ENCODE results near the gene RNF32. TPM values are rescaled to one million over a fixed set of nuclear protein-coding genes. Genes with fewer than 3 reads are reported as not detected.

The RNF32 gene
- total and polyA plus RNA-seq, 2 of the 13 experiments (the other 11 are each of a cell fraction or from before 2014, with no cell fraction given): not detected

DNA sequence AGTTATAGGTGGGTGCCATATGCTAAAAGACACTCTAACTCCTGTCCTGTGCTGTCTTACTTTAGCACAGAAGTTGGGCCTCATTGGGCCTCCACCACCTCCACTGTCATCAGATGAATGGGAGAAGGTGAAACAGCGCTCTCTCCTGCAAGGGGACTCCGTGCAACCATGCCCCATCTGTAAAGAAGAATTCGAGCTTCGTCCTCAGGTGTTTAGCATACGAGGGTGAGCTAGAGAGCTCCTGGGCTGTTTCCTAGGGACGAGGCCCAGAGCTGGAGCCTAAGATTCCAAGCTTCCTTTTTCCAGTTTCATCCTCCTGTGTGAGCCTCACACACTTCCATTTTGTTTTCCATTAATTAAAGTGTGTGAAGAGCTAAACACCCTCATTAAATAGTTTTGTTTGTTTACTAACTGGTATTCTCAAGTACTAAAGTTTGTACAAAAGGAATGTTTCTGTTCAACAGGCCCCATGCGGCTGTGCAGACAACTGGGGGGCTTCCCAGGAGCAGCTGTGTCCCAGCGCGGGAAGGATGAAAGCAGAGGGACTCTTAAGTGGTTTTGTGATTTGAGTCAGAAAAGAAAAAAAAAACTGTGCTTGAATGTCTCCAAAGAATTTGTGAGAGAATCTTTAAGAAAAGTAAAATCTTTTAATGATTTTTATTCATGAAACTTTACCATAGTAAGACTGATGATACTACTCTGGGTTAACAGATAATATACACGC is 14.1 kb downstream of the RNF32 start:
- CTCF ChIA-PET (ENCODE audit: low intra/inter-chr PET ratio, low total read pairs): no interaction called here
- H3K27me3 ChIP-seq (ENCODE audit: control insufficient read depth in 1 of 2, insufficient read depth in 2 of 2, low read length in 2 of 2): no peaks in the 10 kb centered on the region
- H4K20me1 ChIP-seq (ENCODE audit: insufficient read depth, low read length): no peaks in the 10 kb centered on the region
- TF ChIP-seq ZNF530 (CRISPR knock-in tag; IDR thresholded peaks at IDR 0.05; ENCODE audit: low read depth) (no peak), RBM22 (optimal IDR thresholded peaks at IDR 0.05; ENCODE audit: low read length) (no peak), MLXIP (CRISPR knock-in tag; IDR thresholded peaks at IDR 0.05; ENCODE audit: borderline replicate concordance) (no peak), HOXA5 (CRISPR knock-in tag; IDR thresholded peaks at IDR 0.05) (no peak), REST (IDR thresholded peaks at IDR 0.05; ENCODE audit: borderline replicate concordance in 1 of 2, low read depth in 1 of 2, low read length in 2 of 2) (no peak)
- no peak overlapping the region for H3K4me3 ChIP-seq (replicated peaks in 1 of 3; ENCODE audit: insufficient read depth in 1 of 3, low read depth in 2 of 3, low read length in 3 of 3)
- FAIRE-seq (no peak), DNase-seq (ENCODE audit: low spot score) (no peak), ATAC-seq (no peak)
- no peaks in the 10 kb centered on the region for H3K9me3 ChIP-seq (ENCODE audit: low read length)
- POLR2A ChIA-PET: no interaction called here
- 96% methylated on average over 8 of the region's 10 CpGs for WGBS (ENCODE audit: low lambda C conversion rate)
- no TSS peak for BruUV-seq (replicated peaks)
- in situ Hi-C loops (cut with HindIII; ENCODE audit: extremely low pct_ligation_motif_present, low pct_unique_long_range_greater_than_20kb): loop anchor here (10.0 kb wide), 1 partner anchor 110 kb away; no protein-coding TSS in a partner anchor
- peaks cover 8% of the 10 kb centered on the region; the same call in 1 of the 2 replicates for H3K4me1 ChIP-seq (ENCODE audit: insufficient read depth, low read length)
- H3K4me2 ChIP-seq (ENCODE audit: low read depth, low read length): no peak overlapping the region
- intact Hi-C loops (cut with micrococcal nuclease; ENCODE audit: unreplicated experiment): no loop called here
- H3K36me3 ChIP-seq (replicated peaks in 1 of 2; ENCODE audit: control insufficient read depth in 1 of 2, insufficient read depth in 2 of 2, low read length in 2 of 2): no peaks in the 10 kb centered on the region
- H3K27ac ChIP-seq (ENCODE audit: extremely low read length, insufficient read depth, low read length): no peak overlapping the region
- H3K9ac ChIP-seq (ENCODE audit: insufficient read depth, low read depth, low read length): no peak overlapping the region
- H2AFZ ChIP-seq (ENCODE audit: low read length): no peak overlapping the region
- no peaks in the 10 kb centered on the region for H3K79me2 ChIP-seq (ENCODE audit: insufficient read depth, low read length)

All from HepG2 (cell line).